ENCODE results near the gene NUP50. TPM values are rescaled to one million over a fixed set of nuclear protein-coding genes. Genes with fewer than 3 reads are reported as not detected.

The NUP50 gene
- total RNA-seq, 6 experiments from 2014 or later = 26.4 to 57.2 (median 31.4) TPM

- WGBS (ENCODE audit: insufficient coverage, low coverage, low lambda C conversion rate, missing lambda C conversion rate) = 69% methylated on average over 11 of the region's 29 CpGs
- Histone ChIP-seq H3K4me3 (no peak overlapping the region), H3K27me3 (no peaks in the 10 kb centered on the region), H3K36me3 (peaks cover 0 to 5% (median 1%) of the 10 kb centered on the region in 4 donors), H3K9me3 (no peaks in the 10 kb centered on the region), H3K27ac (no peak overlapping the region), H3K4me1 (no peaks in the 10 kb centered on the region)
- TF ChIP-seq CTCF (IDR thresholded peaks at IDR 0.05) = peak; percentile 35 to 54 (median 41)
- TF ChIP-seq POLR2A (IDR thresholded peaks at IDR 0.05) = no peak
- no peak for ATAC-seq
- DNase-seq = peak in 1 of 3 donors; percentile 34
- intact Hi-C loops (cut with DNase I) = no loop called here
Observed at GRCh38 chr22:45208993-45209838, 45.5 kb downstream of the NUP50 start.

GRCh38 chr22:45210174-45210573, 46.4 kb downstream of the NUP50 start:
- intact Hi-C loops (cut with DNase I) = no loop called here
- DNase-seq (peak in 1 of 3 donors; percentile 12), ATAC-seq (no peak)
- Histone ChIP-seq H3K27me3 (no peaks in the 10 kb centered on the region), H3K27ac (no peak overlapping the region), H3K36me3 (peaks cover 0 to 5% (median 0%) of the 10 kb centered on the region in 4 donors), H3K4me3 (no peak overlapping the region), H3K4me1 (no peaks in the 10 kb centered on the region), H3K9me3 (no peaks in the 10 kb centered on the region)
- no CpG with 5 or more reads among the region's 7 CpGs for WGBS (ENCODE audit: insufficient coverage, low coverage, low lambda C conversion rate, missing lambda C conversion rate)
- TF ChIP-seq POLR2A (IDR thresholded peaks at IDR 0.05) = no peak
- no peak for TF ChIP-seq CTCF (IDR thresholded peaks at IDR 0.05)

GRCh38 chr22:45210577-45210976, 46.9 kb downstream of the NUP50 start:
- no peak for ATAC-seq
- intact Hi-C loops (cut with DNase I) = no loop called here

GRCh38 chr22:45210991-45211390, 47.3 kb downstream of the NUP50 start:
- Histone ChIP-seq H3K4me3 (no peak overlapping the region), H3K27ac (no peak overlapping the region), H3K4me1 (no peaks in the 10 kb centered on the region), H3K9me3 (no peaks in the 10 kb centered on the region), H3K27me3 (no peaks in the 10 kb centered on the region), H3K36me3 (peaks cover 0 to 5% (median 0%) of the 10 kb centered on the region in 4 donors)
- TF ChIP-seq CTCF (IDR thresholded peaks at IDR 0.05) = no peak
- no peak for TF ChIP-seq POLR2A (IDR thresholded peaks at IDR 0.05)
- no peak for ATAC-seq
- 92% methylated on average over 6 of the region's 8 CpGs for WGBS (ENCODE audit: insufficient coverage, low coverage, low lambda C conversion rate, missing lambda C conversion rate)
- intact Hi-C loops (cut with DNase I) = no loop called here
- no peak for DNase-seq

More at GRCh38 chr22:45210577-45210976, 46.9 kb downstream of the NUP50 start:
- TF ChIP-seq CTCF (IDR thresholded peaks at IDR 0.05) = no peak
- TF ChIP-seq POLR2A (IDR thresholded peaks at IDR 0.05) = no peak
- Histone ChIP-seq H3K4me3 (no peak overlapping the region), H3K4me1 (no peaks in the 10 kb centered on the region), H3K27ac (no peak overlapping the region), H3K36me3 (peaks cover 0 to 5% (median 0%) of the 10 kb centered on the region in 4 donors), H3K27me3 (no peaks in the 10 kb centered on the region), H3K9me3 (no peaks in the 10 kb centered on the region)
- DNase-seq = peak in 1 of 3 donors; percentile 18
- WGBS (ENCODE audit: insufficient coverage, low coverage, low lambda C conversion rate, missing lambda C conversion rate) = no CpG with 5 or more reads among the region's 11 CpGs

All from right lobe of liver (tissue), 6 donors.